GM21526 (cell line): ENCODE results near the gene SSH2.
"Not testable (repeated sequence)": the region's sequence is repeated elsewhere in the genome, so short reads cannot be mapped to it uniquely, and the experiment has no call there.

Experiments
- ATAC-seq: cut with Tn5 transposase; IDR thresholded peaks from one replicate; pipeline ENCODE4 v1.9.1; 2021; ENCODE audit warnings: moderate library complexity; ENCODE audit not compliant: unreplicated experiment, low FRiP score

The SSH2 gene

DNA sequence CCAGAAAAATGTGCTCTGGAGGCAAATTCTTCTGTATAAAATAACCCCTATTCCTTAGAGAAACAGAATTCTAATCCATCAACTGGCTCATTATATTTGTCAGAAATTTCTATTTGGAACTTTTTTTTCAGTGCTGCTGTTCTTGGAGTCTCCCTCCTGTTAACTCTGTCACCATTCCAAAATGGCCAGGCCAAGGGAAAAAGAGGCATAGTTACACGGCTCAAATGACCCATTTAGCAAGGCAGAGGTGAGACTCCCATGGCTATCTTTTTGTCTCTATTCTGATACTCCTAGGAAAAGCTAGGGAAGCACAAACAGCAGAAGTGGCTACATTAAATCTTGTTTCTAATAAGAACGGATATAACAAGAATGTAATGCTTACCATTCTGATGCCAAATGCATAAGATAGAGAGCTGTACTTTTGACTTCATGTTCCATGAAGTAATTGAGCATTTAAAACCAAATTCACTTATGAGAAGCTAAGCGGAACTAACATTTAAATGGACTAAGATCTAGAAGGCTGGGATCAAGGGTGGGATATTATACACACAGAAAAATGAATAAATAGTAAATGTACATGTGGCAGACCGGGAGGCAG is 242.9 kb downstream of the SSH2 start:
- ATAC-seq = no peak

DNA sequence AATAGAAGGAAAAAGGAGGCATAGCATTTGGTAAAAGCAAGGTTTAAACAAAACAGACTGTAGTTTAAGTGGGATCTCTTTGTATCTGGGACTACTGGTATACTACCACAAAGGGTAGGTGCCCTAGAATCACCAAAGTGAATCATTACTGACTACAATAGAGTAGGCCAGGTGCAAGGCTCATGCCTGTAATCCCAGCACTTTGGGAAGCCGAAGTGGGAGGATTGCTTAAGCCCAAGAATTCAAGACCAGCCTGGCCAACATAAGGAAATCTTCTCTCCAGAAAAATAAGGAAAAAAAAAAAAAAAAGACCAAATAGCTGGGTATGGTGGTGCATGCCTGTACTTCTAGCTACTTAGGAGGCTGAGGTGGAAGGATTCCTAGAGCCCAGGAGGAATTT is 246.5 kb downstream of the SSH2 start:
- no peak for ATAC-seq

DNA sequence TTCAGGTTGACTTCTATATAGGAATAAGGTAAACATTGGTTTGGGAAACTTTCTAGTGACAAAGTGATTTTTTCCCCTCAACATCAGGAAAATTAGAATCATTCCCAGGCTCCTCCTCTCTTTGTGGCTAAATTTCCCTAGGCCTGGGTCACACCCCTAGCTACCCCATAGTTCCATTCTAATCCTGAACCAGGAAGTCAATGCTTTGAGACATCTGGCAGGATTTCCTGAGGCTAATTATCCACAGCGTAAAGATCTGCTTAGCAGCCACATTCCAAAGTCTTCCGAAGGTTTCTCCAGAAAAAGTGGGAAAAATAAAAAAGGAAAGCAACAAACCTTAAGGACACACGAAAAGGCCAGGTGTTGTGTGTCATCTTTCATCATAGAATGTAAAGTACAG is 247.0 kb downstream of the SSH2 start:
- ATAC-seq = no peak

DNA sequence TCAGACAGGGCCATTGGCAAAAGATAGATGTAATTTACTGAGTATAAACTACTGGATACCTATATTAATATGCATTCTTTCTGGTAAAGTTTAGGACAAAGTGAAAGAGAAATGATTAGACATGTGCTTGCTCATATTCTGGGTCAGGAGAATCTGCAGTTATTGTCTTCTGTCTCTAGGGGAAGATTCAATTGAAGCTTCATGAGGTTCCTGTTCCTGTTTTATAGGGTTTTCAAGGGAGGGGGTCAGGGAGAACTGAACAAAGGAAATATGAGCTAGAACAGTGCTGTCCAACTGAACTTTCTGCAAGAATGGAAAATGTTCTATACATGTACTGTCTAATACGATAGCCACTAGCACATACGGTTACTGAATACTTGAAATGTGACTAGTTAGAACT is 248.0 kb downstream of the SSH2 start:
- ATAC-seq = no peak

DNA sequence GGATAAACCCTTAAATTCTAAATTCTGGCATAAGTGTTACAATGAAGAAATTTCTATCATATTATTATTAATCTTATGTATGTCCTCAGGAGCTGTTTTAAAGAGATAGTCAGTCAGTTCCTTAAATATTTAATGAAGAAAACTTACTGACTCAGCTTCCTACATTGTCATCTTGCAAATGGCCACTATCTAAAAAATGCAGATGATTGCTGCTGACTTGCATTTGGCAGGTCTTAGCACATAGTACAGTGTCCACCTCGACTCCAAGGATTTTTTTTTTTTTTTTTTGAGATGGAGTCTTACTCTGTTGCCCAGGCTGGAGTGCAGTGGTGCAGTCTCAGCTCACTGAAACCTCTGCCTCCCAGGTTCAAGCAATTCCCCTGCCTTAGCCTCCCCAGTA is 252.2 kb downstream of the SSH2 start:
- no peak for ATAC-seq

DNA sequence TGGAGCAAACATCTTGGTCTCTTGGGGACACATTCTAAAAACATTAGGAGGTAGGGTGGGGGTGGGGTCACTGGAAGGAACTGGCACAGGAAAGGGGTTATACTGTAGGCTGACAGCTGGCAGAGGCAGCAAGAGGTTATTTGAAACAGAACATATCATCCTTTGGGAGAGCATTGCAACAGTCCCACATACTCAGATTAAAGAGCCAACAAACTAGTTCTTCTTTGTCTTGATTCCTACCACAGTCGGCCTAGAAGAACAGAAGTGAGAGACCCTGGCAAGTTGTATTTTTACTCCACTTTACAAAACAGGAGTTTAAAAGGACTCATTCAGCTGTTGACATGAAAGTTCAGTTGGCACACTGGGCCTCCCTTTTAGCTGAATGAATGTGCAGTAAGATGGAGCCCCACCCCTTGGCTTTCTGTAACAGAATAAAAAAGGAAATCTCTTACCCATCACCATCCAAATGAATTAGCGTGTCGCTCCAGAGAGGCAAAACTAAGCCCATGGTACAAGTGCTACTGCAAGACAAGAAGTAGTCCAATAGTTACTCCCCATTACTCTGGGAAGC is 252.7 kb downstream of the SSH2 start:
- no peak for ATAC-seq

DNA sequence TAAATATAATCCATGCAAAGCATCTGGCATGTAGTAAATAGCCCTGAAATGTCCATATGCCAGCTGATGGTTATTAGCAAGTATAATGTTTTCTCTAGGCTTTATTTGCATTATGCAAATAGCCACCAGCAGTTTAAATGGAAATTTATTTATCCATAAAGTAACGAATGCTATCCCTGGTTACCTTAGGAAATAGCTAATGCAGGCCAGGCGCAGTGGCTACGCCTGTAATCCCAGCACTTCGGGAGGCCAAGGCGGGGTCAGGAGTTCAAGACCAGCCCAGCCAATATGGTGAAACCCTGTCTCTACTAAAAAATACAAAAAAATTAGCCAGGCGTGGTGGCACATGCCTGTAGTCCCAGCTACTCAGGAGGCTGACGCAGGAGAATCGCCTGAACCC is 254.1 kb downstream of the SSH2 start:
- ATAC-seq = not testable (repeated sequence)

DNA sequence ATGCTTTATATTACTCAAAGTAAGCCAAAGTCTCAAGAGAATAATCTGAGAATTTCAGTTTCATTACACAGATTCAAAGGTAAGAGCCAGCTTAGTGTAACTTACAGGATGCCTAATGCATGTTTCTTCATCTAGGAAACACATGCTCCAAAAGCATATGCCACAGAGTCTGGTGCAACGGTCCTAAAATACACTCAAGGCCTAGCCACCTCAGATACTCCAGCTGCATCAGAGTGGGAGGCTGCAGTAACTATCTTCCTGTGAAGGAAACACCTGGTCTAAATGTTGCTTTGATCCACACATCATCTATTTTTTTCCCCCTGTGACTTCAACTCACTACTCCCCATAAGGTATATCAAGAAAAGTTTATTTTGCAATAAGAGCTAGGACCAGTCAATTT is 255.7 kb downstream of the SSH2 start:
- no peak for ATAC-seq

DNA sequence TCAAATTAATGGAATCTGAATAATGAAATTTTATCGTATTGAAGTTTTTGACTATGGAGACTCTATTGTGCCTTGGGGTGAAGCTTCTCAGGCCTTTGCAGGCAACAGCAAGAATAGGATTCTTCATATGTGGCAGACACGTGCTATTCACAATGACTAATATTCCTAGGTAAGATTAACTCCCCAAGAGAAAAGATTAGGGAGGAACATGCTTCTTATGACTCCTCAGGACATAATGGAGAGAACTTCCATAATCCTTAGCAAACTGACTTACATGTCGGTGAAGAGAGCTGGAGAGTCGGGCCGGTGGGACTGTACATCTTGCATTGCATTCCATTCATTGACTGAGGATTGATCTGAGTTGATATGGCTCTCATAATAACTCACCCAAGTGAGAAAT is 258.4 kb downstream of the SSH2 start:
- no peak for ATAC-seq

DNA sequence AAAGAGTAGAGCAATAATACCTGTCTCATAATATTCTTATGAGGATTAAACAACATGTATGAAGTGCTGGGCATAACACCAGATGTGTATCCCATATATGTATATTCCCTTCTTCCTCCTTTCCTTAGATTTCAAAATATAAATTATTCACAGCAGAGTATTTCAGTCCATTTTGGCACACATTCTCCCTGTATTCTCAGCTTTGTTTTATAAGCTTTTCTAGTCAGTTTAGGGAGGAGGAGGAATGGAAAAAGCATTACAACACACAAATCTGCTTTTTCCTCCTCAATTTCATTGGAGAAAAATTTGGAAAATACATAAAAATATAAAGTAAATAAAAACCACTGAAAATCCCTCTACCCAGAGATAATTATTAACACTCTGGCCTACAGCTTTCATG is 260.8 kb downstream of the SSH2 start:
- ATAC-seq = no peak

DNA sequence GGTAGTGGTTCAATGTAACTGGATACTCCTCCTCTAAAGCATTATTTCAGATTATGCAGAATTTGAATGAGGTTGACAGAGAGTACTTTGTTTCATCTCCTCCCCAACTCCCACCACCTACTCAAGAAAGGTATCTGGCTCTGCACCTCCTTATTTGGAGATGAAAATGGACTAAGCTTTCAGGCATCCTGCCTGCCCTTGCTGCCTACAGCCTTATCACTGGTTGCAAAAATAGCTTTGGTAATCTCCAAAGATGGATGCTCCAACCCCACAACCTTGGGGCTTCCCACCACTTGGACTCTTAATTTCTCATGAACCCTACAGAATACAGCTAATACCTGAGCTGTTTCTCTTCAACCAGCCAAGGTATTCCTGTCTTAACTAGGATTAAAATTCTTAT is 262.1 kb downstream of the SSH2 start:
- ATAC-seq = no peak

DNA sequence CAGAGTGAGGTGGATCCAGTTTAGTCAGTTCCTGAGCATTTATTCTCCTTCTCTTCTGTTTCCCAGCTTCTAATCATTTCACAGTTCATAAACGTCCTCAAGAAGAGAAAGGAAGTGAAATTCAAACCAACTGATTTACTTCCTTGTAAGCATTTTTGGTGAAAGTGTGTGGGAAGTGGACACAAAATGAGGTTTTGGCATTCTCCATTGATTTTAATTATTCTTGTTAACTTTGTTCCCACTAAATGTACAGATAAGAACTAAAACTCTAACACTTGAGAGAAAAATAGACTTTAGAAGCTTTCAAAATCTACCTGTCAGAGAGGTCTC is 264.6 kb downstream of the SSH2 start:
- ATAC-seq = no peak

DNA sequence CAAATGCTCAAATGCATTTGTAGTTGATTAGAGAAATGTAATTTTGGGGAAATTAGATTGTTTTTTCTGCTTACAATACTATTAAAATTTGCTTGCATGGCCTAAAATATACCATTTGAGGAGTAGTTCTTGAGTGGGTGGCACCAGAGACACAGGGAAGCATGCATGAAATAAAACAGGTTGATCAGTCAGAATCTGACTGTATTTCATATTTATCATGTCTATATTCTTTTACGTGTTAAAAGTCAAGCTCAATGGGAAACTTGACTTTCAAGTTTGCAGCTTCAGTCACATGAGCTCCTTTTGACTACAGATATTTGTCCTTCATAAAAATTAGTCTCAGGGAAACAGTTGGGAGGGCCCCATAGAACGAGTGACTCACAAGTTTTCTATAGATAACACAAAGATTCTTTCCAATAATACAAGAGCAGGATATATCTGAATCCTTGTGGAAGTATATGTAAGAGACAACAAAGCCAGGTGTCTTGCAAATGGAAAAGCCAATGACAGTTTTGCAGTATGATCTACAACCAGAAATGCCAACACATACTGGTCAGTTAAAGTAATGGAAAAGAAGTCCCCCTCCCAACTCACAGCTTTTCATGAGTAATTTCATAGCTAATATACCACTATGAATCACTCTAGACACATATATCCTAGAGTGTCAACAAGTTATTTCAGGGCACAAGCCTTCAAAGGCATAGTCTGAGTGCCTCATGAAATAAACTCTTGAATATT is 265.1 kb downstream of the SSH2 start:
- ATAC-seq = no peak

DNA sequence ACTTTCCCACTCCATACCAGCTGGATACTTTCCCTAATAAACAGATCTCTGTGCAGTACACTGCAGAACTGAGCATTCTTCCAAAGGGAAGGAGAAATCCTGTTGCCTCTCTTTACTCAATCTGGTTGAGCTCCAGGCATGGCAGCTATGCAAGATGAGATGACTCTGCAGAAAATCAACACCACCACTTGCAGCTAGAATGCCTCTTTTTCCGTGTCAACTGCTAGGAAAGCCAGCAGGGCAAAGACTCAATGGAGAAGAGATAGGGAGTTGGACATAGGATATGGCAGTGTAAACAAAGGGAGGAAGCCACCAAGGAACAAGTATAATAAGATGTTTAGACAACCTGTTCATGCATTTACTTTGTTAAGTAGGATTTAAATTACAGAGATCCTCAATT is 266.9 kb downstream of the SSH2 start:
- ATAC-seq = no peak

DNA sequence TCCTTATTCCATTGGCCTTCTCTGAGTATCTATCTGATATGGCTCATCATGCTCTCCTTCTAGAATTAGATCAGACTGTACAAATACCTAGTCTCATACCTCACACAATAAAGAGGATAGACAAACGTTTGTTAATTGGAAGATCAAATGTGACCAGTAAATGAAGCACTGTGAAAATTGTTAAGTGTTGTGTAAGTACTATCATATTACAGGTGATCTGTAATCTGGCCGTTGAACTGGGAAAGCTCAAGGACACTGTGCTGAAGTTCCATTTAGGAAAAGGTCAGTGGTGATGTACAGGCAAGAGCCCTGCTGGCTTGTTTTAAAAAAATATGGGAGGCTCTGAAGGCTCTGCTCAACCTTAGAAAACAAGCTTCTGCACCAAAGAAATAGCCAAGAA is 268.8 kb downstream of the SSH2 start:
- ATAC-seq = no peak

DNA sequence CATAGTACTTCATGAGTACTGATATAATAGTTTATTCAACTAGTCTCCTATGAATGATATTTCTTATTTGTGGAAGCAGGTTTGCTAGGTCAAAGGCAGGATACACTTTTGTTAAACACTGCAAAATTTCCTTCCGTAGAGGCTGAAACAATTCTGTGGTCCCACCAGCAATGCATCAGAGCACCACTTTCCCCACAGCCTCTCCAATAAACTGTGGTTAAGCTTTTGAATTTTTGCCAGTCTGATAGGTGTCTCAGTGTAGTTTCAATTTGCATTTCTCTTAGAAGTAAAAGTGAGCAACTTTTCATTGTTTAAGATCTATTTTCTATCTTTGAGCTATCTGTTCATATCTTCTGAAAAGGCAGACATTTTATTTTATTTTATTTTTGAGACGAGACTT is 270.9 kb downstream of the SSH2 start:
- no peak for ATAC-seq

DNA sequence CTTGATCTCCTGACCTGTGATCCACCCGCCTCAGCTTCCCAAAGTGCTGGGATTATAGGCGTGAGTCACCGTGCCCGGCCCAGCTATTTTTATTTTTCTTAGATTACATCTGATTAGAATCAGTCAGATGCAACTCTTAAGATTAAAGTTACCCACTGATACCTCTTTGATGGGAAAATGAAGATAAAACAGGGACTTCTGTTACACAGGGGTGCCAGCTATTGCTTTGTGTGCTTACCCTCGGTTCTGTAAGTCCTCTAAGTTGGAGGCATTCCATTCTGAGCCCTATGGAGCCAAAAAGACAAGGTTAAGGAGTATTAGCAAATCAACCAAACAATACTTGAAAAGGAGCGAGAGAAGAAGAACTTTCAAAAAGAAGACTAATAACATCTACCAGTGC is 274.7 kb downstream of the SSH2 start:
- ATAC-seq = no peak

DNA sequence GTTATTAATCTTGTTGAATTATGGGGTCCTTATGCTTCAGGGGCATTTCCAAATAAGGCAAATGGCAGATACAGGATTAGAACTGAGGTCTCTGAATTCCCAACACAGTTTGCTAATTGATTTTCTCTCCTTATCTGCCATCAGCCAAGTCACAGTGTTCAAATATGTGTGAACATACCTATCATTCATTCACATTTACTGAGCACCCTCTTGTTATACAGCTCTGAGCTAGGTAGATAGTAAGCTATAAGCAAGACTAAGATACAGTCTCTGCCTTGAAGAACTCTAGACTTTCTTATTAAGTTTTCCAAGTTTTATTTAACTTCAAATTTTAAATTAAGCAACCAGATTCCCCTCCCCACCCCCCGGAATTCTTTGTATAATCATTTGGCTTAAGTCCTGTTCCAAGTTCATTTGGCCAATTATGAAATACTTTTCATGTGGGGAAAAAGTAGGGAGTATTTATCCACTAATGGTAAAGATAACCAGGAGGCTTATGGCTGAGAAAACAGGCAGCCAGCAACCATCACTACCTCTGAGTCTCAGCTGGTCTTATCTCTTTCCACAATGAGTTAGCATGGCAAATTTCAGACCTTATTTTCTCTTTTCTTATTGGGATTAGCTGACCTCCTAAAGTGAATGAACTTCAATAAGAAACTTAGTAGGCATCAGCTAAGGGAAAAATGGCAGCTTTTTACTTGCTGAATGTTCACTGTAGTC is 275.9 kb downstream of the SSH2 start:
- no peak for ATAC-seq

DNA sequence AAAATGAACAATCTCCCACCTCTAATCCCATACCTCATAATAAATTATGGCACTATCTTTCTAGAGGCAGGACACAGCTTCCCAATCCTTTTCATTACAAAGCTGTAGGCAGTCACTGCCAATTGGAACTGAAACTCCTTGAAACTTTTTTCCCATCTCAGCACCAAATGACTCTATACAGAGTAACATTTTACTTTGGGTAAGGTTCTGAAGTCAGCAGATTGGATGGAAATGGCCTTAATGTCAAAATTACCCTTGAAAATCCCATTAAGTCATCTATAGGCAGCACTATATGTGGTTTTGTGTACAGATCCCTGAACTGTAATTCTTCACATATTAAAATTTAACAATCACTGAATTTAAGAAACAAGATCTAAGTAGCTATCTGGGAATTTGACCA is 277.1 kb downstream of the SSH2 start:
- ATAC-seq = no peak

DNA sequence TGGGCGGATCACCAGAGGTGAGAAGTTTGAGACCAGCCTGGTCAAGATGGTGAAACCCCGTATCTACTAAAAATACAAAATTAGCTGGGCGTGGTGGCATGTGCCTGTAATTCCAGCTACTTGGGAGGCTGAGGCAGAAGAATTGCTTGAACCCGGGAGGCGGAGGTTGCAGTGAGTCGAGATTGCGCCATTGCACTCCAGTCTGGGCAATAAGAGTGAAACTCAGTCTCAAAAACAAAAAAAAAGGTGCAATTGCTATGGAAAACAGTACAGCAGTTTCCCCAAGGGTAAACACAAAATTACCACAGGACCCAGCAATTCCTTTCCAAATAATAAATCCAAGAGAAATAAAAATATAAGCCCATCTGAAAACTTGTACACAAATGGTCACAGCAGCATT is 278.1 kb downstream of the SSH2 start:
- ATAC-seq = not testable (repeated sequence)

DNA sequence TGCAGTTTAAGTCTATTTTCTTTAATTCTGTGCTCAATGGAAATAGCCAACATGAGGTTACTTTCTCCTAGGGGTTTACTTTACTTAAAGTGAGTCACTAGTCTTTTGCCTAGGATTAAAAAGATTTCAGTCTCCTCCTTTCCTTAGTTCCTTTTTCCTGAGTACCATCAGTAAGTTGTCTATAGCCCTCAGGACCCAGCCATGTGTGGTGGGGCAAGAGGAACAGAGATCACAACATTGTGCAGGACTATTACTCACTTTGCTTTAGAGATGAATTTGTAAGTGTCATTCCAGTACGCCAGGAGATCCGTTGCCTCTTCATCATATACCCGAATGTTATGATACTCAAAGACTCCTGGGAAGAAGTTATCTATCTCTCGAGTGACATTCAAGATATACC is 279.6 kb downstream of the SSH2 start:
- ATAC-seq = no peak

DNA sequence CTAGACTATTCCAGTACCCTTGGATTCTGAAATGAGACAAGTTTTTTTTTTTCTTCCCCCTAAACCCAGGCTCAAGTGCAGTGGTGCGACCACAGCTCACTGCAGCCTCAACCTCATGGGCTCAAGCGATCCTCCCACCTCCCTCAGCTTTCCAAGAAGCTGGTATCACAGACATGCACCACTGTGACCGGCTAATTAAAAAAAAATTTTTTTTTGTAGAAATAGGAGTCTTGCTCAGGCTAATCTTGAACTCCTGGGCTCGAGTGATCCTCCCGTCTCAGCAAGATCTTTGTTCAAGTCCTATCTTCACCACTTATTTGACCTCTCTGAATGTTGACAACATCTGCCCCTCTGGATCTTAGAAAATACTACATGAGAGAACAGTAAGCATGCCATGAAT is 280.7 kb downstream of the SSH2 start:
- no peak for ATAC-seq
